ENCODE measurements around the gene CCBE1. TPM values are rescaled to one million over a fixed set of nuclear protein-coding genes. Genes with fewer than 3 reads are reported as not detected.

CCBE1 gene
- total and polyA plus RNA-seq, 2 donors (not counting 1 experiment from before 2014, with no cell fraction given) = 122 TPM

GRCh38 chr18:59658941-59659340, 38.3 kb downstream of the CCBE1 start:
- H3K9me3 ChIP-seq (ENCODE audit: control insufficient read depth, insufficient read depth, low read depth, low read length) = no peaks in the 10 kb centered on the region

GRCh38 chr18:59657012-59657411, 40.2 kb downstream of the CCBE1 start:
- Histone ChIP-seq H2AFZ (ENCODE audit: low read length) (no peak overlapping the region), H3K36me3 (ENCODE audit: control insufficient read depth, insufficient read depth, low read length) (no peaks in the 10 kb centered on the region), H3K79me2 (ENCODE audit: control insufficient read depth, insufficient read depth, low read length) (peaks cover 88% of the 10 kb centered on the region), H3K27ac (ENCODE audit: insufficient read depth, low read length) (no peak overlapping the region), H3K4me2 (ENCODE audit: extremely low read depth, insufficient read depth, low read length) (no peak overlapping the region), H3K4me3 (replicated peaks in 1 of 4; ENCODE audit: control extremely low read depth in 1 of 4, insufficient read depth in 1 of 4, low read depth in 3 of 4, low read length in 4 of 4) (no peak overlapping the region), H3K4me1 (ENCODE audit: control insufficient read depth, extremely low read depth, insufficient read depth, low read length) (peaks cover 14% of the 10 kb centered on the region), H4K20me1 (ENCODE audit: control insufficient read depth, extremely low read depth, insufficient read depth, low read length) (no peaks in the 10 kb centered on the region), H3K9me3 (ENCODE audit: control insufficient read depth, insufficient read depth, low read depth, low read length) (no peaks in the 10 kb centered on the region), H3K9ac (ENCODE audit: insufficient read depth, low read length) (no peak overlapping the region), H3K27me3 (ENCODE audit: control insufficient read depth, insufficient read depth, low read length) (no peaks in the 10 kb centered on the region)
- TF ChIP-seq CTCF (conservative IDR thresholded peaks at IDR 0.05 in 1 of 2, IDR thresholded peaks at IDR 0.05 in 1 of 2; ENCODE audit: low read depth in 1 of 2, low read length in 2 of 2) = no peak
- TF ChIP-seq EZH2 (IDR thresholded peaks at IDR 0.05; ENCODE audit: low read length, missing control alignments) = no peak
- no peak for DNase-seq (ENCODE audit: low read depth in 2 of 2)

More at GRCh38 chr18:59658941-59659340, 38.3 kb downstream of the CCBE1 start:
- H4K20me1 ChIP-seq (ENCODE audit: control insufficient read depth, extremely low read depth, insufficient read depth, low read length) = no peaks in the 10 kb centered on the region
- H3K4me2 ChIP-seq (ENCODE audit: extremely low read depth, insufficient read depth, low read length) = peak overlapping the region; percentile 79
- H3K27me3 ChIP-seq (ENCODE audit: control insufficient read depth, insufficient read depth, low read length) = no peaks in the 10 kb centered on the region
- no peak overlapping the region for H3K27ac ChIP-seq (ENCODE audit: insufficient read depth, low read length)
- peak overlapping the region in 2 of 4 experiments; percentile 21 to 66 for H3K4me3 ChIP-seq (replicated peaks in 1 of 4; ENCODE audit: control extremely low read depth in 1 of 4, insufficient read depth in 1 of 4, low read depth in 3 of 4, low read length in 4 of 4)
- H3K36me3 ChIP-seq (ENCODE audit: control insufficient read depth, insufficient read depth, low read length) = no peaks in the 10 kb centered on the region
- H3K4me1 ChIP-seq (ENCODE audit: control insufficient read depth, extremely low read depth, insufficient read depth, low read length) = peaks cover 17% of the 10 kb centered on the region
- no peak overlapping the region for H3K9ac ChIP-seq (ENCODE audit: insufficient read depth, low read length)
- no peak for TF ChIP-seq CTCF (conservative IDR thresholded peaks at IDR 0.05 in 1 of 2, IDR thresholded peaks at IDR 0.05 in 1 of 2; ENCODE audit: low read depth in 1 of 2, low read length in 2 of 2)
- TF ChIP-seq EZH2 (IDR thresholded peaks at IDR 0.05; ENCODE audit: low read length, missing control alignments) = no peak
- H2AFZ ChIP-seq (ENCODE audit: low read length) = no peak overlapping the region
- DNase-seq (ENCODE audit: low read depth in 2 of 2) = peak in 1 of 2 donors; percentile 34
- H3K79me2 ChIP-seq (ENCODE audit: control insufficient read depth, insufficient read depth, low read length) = peaks cover 95% of the 10 kb centered on the region

- peaks cover 88% of the 10 kb centered on the region for H3K79me2 ChIP-seq (ENCODE audit: control insufficient read depth, insufficient read depth, low read length)
These were observed 40.8 kb downstream of the CCBE1 start for GRCh38 chr18:59656373-59656887.

More at GRCh38 chr18:59656373-59656887, 40.8 kb downstream of the CCBE1 start:
- Histone ChIP-seq H3K27ac (ENCODE audit: insufficient read depth, low read length) (no peak overlapping the region), H3K9ac (ENCODE audit: insufficient read depth, low read length) (no peak overlapping the region), H3K27me3 (ENCODE audit: control insufficient read depth, insufficient read depth, low read length) (no peaks in the 10 kb centered on the region), H2AFZ (ENCODE audit: low read length) (no peak overlapping the region), H4K20me1 (ENCODE audit: control insufficient read depth, extremely low read depth, insufficient read depth, low read length) (no peaks in the 10 kb centered on the region), H3K4me2 (ENCODE audit: extremely low read depth, insufficient read depth, low read length) (no peak overlapping the region), H3K4me3 (replicated peaks in 1 of 4; ENCODE audit: control extremely low read depth in 1 of 4, insufficient read depth in 1 of 4, low read depth in 3 of 4, low read length in 4 of 4) (no peak overlapping the region), H3K9me3 (ENCODE audit: control insufficient read depth, insufficient read depth, low read depth, low read length) (no peaks in the 10 kb centered on the region), H3K4me1 (ENCODE audit: control insufficient read depth, extremely low read depth, insufficient read depth, low read length) (peaks cover 10% of the 10 kb centered on the region), H3K36me3 (ENCODE audit: control insufficient read depth, insufficient read depth, low read length) (peaks cover 3% of the 10 kb centered on the region)
- no peak for TF ChIP-seq EZH2 (IDR thresholded peaks at IDR 0.05; ENCODE audit: low read length, missing control alignments)
- no peak for TF ChIP-seq CTCF (conservative IDR thresholded peaks at IDR 0.05 in 1 of 2, IDR thresholded peaks at IDR 0.05 in 1 of 2; ENCODE audit: low read depth in 1 of 2, low read length in 2 of 2)
- no peak for DNase-seq (ENCODE audit: low read depth in 2 of 2)
